GM23338 (cell line): ENCODE results near the gene RYR3. TPM values are rescaled to one million over a fixed set of nuclear protein-coding genes. Genes with fewer than 3 reads are reported as not detected.

ENCODE experiments used
- ATAC-seq: fragments of 200-7000 bp; cut with Tn5 transposase; 3 replicates; pipeline ENCODE4 v1.9.1; 2020
- DNase-seq: peaks from one replicate; pipeline ENCODE4 v3.0.0-alpha.2; 2015; ENCODE audit warnings: low spot score
- H2AFZ ChIP-seq: fragments of 200-600 bp; sonication (generic); 2 replicates; pipeline ENCODE4 v1.8.0; 2016; ENCODE audit warnings: antibody characterized with exemption, mild to moderate bottlenecking, moderate library complexity
- H3F3A ChIP-seq: fragments of 200-600 bp; sonication (generic); replicated peaks from 2 replicates; pipeline ENCODE4 v1.8.0; 2017; ENCODE audit warnings: antibody characterized with exemption, mixed run types, low read depth
- H3K27ac ChIP-seq: fragments of 200-600 bp; sonication (generic); 2 replicates; pipeline ENCODE4 v1.6.1; 2016; ENCODE audit warnings: low read depth
- H3K27me3 ChIP-seq: fragments of 200-600 bp; sonication (generic); 2 replicates; pipeline ENCODE4 v1.8.0; 2016; ENCODE audit warnings: mild to moderate bottlenecking, mixed run types, moderate library complexity; ENCODE audit not compliant: insufficient read depth
- H3K36me3 ChIP-seq: fragments of 200-600 bp; sonication (generic); 2 replicates; pipeline ENCODE4 v1.8.0; 2016; ENCODE audit warnings: mild to moderate bottlenecking; ENCODE audit not compliant: insufficient read depth
- H3K4me1 ChIP-seq: fragments of 200-600 bp; sonication (generic); 2 replicates; pipeline ENCODE4 v1.8.0; 2016; ENCODE audit warnings: mild to moderate bottlenecking, moderate library complexity; ENCODE audit not compliant: insufficient read depth
- H3K4me2 ChIP-seq: fragments of 200-600 bp; sonication (generic); 2 replicates; pipeline ENCODE4 v1.7.1; 2017; ENCODE audit warnings: mixed run types
- H3K4me3 ChIP-seq: fragments of 200-600 bp; sonication (generic); 2 replicates; pipeline ENCODE4 v1.6.1; 2016; ENCODE audit warnings: mixed run types
- H3K79me2 ChIP-seq: fragments of 200-600 bp; sonication (generic); replicated peaks from 2 replicates; pipeline ENCODE4 v1.8.0; 2017; ENCODE audit warnings: mild to moderate bottlenecking; ENCODE audit not compliant: insufficient read depth
- H3K9me2 ChIP-seq: fragments of 200-600 bp; sonication (generic); 2 replicates; pipeline ENCODE4 v1.8.0; 2017; ENCODE audit not compliant: insufficient read depth
- H4K20me1 ChIP-seq: fragments of 200-600 bp; sonication (generic); replicated peaks from 2 replicates; pipeline ENCODE4 v1.8.0; 2017; ENCODE audit warnings: mild to moderate bottlenecking; ENCODE audit not compliant: insufficient read depth
- H3K27ac Mint-ChIP-seq: 2 replicates; pipeline ENCODE4 v1.8.0; 2020; ENCODE audit warnings: inconsistent platforms, mild to moderate bottlenecking, moderate library complexity, mixed read lengths
- H3K27me3 Mint-ChIP-seq: 3 replicates; pipeline ENCODE4 v1.8.0; 2022; ENCODE audit warnings: low read depth, mild to moderate bottlenecking, moderate library complexity, mixed read lengths, inconsistent platforms; ENCODE audit not compliant: insufficient read depth, poor library complexity
- H3K36me3 Mint-ChIP-seq: 3 replicates; pipeline ENCODE4 v1.8.0; 2021; ENCODE audit warnings: low read depth, mild to moderate bottlenecking, inconsistent platforms, moderate library complexity, mixed read lengths
- H3K4me1 Mint-ChIP-seq: 3 replicates; pipeline ENCODE4 v1.8.0; 2020; ENCODE audit warnings: mild to moderate bottlenecking, inconsistent platforms, mixed read lengths
- H3K4me3 Mint-ChIP-seq: 3 replicates; pipeline ENCODE4 v1.8.0; 2021; ENCODE audit warnings: moderate library complexity, mild to moderate bottlenecking, inconsistent platforms, mixed read lengths
- H3K9me3 Mint-ChIP-seq: 3 replicates; pipeline ENCODE4 v1.8.0; 2020; ENCODE audit warnings: moderate library complexity, mild to moderate bottlenecking, inconsistent platforms, mixed read lengths
- CREB1 ChIP-seq: fragments of 250-450 bp; sonication (Bioruptor Pico); IDR thresholded peaks from 2 replicates; pipeline ENCODE4 v1.5.0; 2020; ENCODE audit warnings: low read depth, mild to moderate bottlenecking, moderate library complexity
- ETS1 ChIP-seq: IDR thresholded peaks from 2 replicates; pipeline ENCODE4 v1.6.1; 2016; ENCODE audit warnings: antibody characterized with exemption
- EZH2 ChIP-seq: fragments of 200-600 bp; sonication (generic); IDR thresholded peaks from one replicate; pipeline ENCODE4 v1.8.0; 2017; ENCODE audit warnings: antibody characterized with exemption, mild to moderate bottlenecking, low read depth; ENCODE audit not compliant: unreplicated experiment
- EZH2phosphoT487 ChIP-seq: fragments of 200-600 bp; sonication (generic); IDR thresholded peaks from one replicate; pipeline ENCODE4 v1.8.1; 2018; ENCODE audit warnings: antibody characterized with exemption; ENCODE audit not compliant: unreplicated experiment
- JUNB ChIP-seq: IDR thresholded peaks from one replicate; pipeline ENCODE4 v1.6.1; 2016; ENCODE audit warnings: antibody characterized with exemption; ENCODE audit not compliant: unreplicated experiment
- NANOG ChIP-seq: IDR thresholded peaks from 2 replicates; pipeline ENCODE4 v1.6.1; 2016; ENCODE audit warnings: antibody characterized with exemption, borderline replicate concordance
- POLR2AphosphoS5 ChIP-seq: IDR thresholded peaks from 2 replicates; pipeline ENCODE4 v1.6.1; 2016; ENCODE audit warnings: antibody characterized with exemption, low read depth
- STAT1 ChIP-seq: IDR thresholded peaks from one replicate; pipeline ENCODE4 v1.6.1; 2016; ENCODE audit warnings: antibody characterized with exemption; ENCODE audit not compliant: unreplicated experiment
- ZNF331 ChIP-seq: fragments of 250-450 bp; sonication (Bioruptor Pico); IDR thresholded peaks from 2 replicates; pipeline ENCODE4 v1.5.0; 2020; ENCODE audit warnings: low read depth, mild to moderate bottlenecking, moderate library complexity
- polyA plus RNA-seq: library from polyadenylated mRNA; unstranded; fragments of >200 nt; fragmentation: Nextera tagmentation; extraction: Ambion mirVana; gene quantifications from 2 replicates; pipeline ENCODE4 v1.2.1, GENCODE V29; 2016
- total RNA-seq: library from RNA; depleted of rRNA; stranded (reverse); fragments of >200 nt; shearing (Covaris generic); gene quantifications from 2 replicates; pipeline ENCODE4 v1.2.3, GENCODE V29; 2014
- TF ChIP-seq, protein P1 (sequence below): fragments of 250-450 bp; sonication (Bioruptor Pico); IDR thresholded peaks from 2 replicates; pipeline ENCODE4 v1.5.0; 2020; ENCODE audit warnings: mild to moderate bottlenecking, moderate library complexity

The RYR3 gene
- total and polyA plus RNA-seq, 2 experiments from 2014 or later = 1.1 to 1.2 TPM

DNA sequence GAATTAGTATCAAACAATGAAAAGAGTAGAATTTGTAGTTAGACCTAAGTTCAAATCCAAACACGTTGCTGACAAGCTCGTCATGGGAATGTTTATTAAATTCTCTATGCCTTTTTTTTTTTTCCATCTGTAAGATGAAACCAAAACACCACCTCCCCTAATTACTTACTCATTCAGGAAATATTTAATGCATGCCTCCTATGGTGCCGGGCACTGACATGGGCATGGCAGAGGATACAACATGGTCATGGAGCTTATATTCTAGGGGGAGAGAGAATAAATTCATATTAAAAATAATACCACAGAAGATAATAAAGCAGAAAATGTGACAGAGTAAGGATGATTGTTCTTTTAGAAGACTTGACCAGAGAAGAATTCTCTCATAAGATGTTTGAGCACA is 215.8 kb downstream of the RYR3 start:
- Histone ChIP-seq H3K27ac (no peak overlapping the region), H3K9me2 (peaks cover 4% of the 10 kb centered on the region; the same call in 1 of the 2 replicates), H3K36me3 (no peaks in the 10 kb centered on the region), H4K20me1 (no peaks in the 10 kb centered on the region), H3K4me2 (no peak overlapping the region), H3K27me3 (no peaks in the 10 kb centered on the region), H3K79me2 (no peaks in the 10 kb centered on the region), H3K4me1 (no peaks in the 10 kb centered on the region), H2AFZ (no peak overlapping the region), H3F3A (no peaks in the 10 kb centered on the region), H3K4me3 (no peak overlapping the region)
- Mint-ChIP-seq H3K27ac (no peak overlapping the region), H3K36me3 (no peaks in the 10 kb centered on the region), H3K4me1 (no peaks in the 10 kb centered on the region; the same call in 2 of the 3 replicates), H3K27me3 (no peaks in the 10 kb centered on the region), H3K4me3 (no peak overlapping the region; the same call in 2 of the 3 replicates), H3K9me3 (no peaks in the 10 kb centered on the region; the same call in 2 of the 3 replicates)
- DNase-seq (no peak), ATAC-seq (no peak)
- no peak for TF ChIP-seq CREB1
- TF ChIP-seq EZH2 = no peak
- no peak for TF ChIP-seq NANOG
- TF ChIP-seq STAT1 = no peak
- no peak for TF ChIP-seq ZNF331 (CRISPR knock-in tag)
- TF ChIP-seq ETS1 = no peak
- TF ChIP-seq POLR2AphosphoS5 = no peak
- TF ChIP-seq, protein P1, sequence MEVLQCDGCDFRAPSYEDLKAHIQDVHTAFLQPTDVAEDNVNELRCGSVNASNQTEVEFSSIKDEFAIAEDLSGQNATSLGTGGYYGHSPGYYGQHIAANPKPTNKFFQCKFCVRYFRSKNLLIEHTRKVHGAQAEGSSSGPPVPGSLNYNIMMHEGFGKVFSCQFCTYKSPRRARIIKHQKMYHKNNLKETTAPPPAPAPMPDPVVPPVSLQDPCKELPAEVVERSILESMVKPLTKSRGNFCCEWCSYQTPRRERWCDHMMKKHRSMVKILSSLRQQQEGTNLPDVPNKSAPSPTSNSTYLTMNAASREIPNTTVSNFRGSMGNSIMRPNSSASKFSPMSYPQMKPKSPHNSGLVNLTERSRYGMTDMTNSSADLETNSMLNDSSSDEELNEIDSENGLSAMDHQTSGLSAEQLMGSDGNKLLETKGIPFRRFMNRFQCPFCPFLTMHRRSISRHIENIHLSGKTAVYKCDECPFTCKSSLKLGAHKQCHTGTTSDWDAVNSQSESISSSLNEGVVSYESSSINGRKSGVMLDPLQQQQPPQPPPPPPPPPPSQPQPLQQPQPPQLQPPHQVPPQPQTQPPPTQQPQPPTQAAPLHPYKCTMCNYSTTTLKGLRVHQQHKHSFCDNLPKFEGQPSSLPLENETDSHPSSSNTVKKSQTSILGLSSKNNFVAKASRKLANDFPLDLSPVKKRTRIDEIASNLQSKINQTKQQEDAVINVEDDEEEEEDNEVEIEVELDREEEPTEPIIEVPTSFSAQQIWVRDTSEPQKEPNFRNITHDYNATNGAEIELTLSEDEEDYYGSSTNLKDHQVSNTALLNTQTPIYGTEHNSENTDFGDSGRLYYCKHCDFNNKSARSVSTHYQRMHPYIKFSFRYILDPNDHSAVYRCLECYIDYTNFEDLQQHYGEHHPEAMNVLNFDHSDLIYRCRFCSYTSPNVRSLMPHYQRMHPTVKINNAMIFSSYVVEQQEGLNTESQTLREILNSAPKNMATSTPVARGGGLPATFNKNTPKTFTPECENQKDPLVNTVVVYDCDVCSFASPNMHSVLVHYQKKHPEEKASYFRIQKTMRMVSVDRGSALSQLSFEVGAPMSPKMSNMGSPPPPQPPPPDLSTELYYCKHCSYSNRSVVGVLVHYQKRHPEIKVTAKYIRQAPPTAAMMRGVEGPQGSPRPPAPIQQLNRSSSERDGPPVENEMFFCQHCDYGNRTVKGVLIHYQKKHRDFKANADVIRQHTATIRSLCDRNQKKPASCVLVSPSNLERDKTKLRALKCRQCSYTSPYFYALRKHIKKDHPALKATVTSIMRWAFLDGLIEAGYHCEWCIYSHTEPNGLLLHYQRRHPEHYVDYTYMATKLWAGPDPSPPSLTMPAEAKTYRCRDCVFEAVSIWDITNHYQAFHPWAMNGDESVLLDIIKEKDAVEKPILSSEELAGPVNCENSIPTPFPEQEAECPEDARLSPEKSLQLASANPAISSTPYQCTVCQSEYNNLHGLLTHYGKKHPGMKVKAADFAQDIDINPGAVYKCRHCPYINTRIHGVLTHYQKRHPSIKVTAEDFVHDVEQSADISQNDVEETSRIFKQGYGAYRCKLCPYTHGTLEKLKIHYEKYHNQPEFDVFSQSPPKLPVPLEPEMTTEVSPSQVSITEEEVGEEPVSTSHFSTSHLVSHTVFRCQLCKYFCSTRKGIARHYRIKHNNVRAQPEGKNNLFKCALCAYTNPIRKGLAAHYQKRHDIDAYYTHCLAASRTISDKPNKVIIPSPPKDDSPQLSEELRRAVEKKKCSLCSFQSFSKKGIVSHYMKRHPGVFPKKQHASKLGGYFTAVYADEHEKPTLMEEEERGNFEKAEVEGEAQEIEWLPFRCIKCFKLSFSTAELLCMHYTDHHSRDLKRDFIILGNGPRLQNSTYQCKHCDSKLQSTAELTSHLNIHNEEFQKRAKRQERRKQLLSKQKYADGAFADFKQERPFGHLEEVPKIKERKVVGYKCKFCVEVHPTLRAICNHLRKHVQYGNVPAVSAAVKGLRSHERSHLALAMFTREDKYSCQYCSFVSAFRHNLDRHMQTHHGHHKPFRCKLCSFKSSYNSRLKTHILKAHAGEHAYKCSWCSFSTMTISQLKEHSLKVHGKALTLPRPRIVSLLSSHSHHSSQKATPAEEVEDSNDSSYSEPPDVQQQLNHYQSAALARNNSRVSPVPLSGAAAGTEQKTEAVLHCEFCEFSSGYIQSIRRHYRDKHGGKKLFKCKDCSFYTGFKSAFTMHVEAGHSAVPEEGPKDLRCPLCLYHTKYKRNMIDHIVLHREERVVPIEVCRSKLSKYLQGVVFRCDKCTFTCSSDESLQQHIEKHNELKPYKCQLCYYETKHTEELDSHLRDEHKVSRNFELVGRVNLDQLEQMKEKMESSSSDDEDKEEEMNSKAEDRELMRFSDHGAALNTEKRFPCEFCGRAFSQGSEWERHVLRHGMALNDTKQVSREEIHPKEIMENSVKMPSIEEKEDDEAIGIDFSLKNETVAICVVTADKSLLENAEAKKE (CRISPR knock-in tag) = no peak
- no peak for TF ChIP-seq EZH2phosphoT487
- no peak for TF ChIP-seq JUNB
